HEK293 (cell line): Measurements from ENCODE around the gene DMPK.

Experiments used
- CTCF ChIA-PET: fragments of 350-600 bp; formaldehyde crosslinking; extraction: SDS; loops from one replicate; lab custom pipeline; 2021; ENCODE audit warnings: antibody characterized with exemption; lab: Yijun Ruan, JAX
- POLR2A ChIA-PET: fragments of 300-600 bp; formaldehyde crosslinking; extraction: SDS; loops from one replicate; lab custom pipeline; 2020; ENCODE audit warnings: antibody characterized with exemption, inconsistent platforms; lab: Yijun Ruan, JAX
- H3K27ac ChIP-seq: fragments of 200-500 bp; sonication (Bioruptor generic); 2 replicates; pipeline ENCODE4 v1.5.1; 2014; ENCODE audit warnings: low read depth, low read length, control low read depth, inconsistent platforms; ENCODE audit errors: extremely low read depth
- H3K36me3 ChIP-seq, 2 experiments: fragments of 200-500 bp in 1 of 2; sonication (Bioruptor generic) in 1 of 2; 1 replicate in 1 of 2; 2 replicates in 1 of 2; pipeline ENCODE4 v1.5.1; 2014 to 2017; ENCODE audit warnings: inconsistent platforms in 2 of 2, low read length in 2 of 2; ENCODE audit not compliant: control insufficient read depth in 2 of 2, insufficient read depth in 1 of 2
- H3K4me1 ChIP-seq: fragments of 200-500 bp; sonication (Bioruptor generic); 2 replicates; pipeline ENCODE4 v1.5.1; 2014; ENCODE audit warnings: mild to moderate bottlenecking, low read length, inconsistent platforms; ENCODE audit not compliant: control insufficient read depth, insufficient read depth
- H3K4me3 ChIP-seq: 2 replicates; pipeline ENCODE4 v1.5.1; 2011; ENCODE audit warnings: low read depth, mild to moderate bottlenecking, control low read depth, low read length, moderate library complexity
- H3K9me3 ChIP-seq: fragments of 200-500 bp; sonication (Bioruptor generic); 2 replicates; pipeline ENCODE4 v1.5.1; 2014; ENCODE audit warnings: low read depth, low read length, inconsistent platforms; ENCODE audit not compliant: control insufficient read depth, insufficient read depth
- HOXA7 ChIP-seq: sonication (generic); formaldehyde crosslinking; IDR thresholded peaks from 2 replicates; pipeline ENCODE4 v1.8.1; 2022; ENCODE audit warnings: missing genetic modification reagents, borderline replicate concordance
- MEIS1 ChIP-seq: sonication (generic); formaldehyde crosslinking; IDR thresholded peaks from 2 replicates; pipeline ENCODE4 v1.8.1; 2022; ENCODE audit warnings: missing genetic modification reagents, mild to moderate bottlenecking, borderline replicate concordance
- RBAK ChIP-seq: fragments of 450-650 bp; formaldehyde crosslinking; IDR thresholded peaks from 2 replicates; pipeline ENCODE4 v1.5.1; 2016; ENCODE audit warnings: missing biosample characterization, missing genetic modification characterization
- SCRT2 ChIP-seq: fragments of 450-650 bp; formaldehyde crosslinking; IDR thresholded peaks from 2 replicates; pipeline ENCODE4 v1.5.1; 2016; ENCODE audit warnings: missing biosample characterization, missing genetic modification characterization
- ZFP69B ChIP-seq: fragments of 450-650 bp; formaldehyde crosslinking; IDR thresholded peaks from 2 replicates; pipeline ENCODE4 v1.5.1; 2016; ENCODE audit warnings: missing biosample characterization, missing genetic modification characterization
- ZNF121 ChIP-seq: fragments of 450-650 bp; formaldehyde crosslinking; IDR thresholded peaks from 2 replicates; pipeline ENCODE4 v1.5.1; 2016; ENCODE audit warnings: missing biosample characterization, missing genetic modification characterization
- ZNF133 ChIP-seq: fragments of 450-650 bp; formaldehyde crosslinking; IDR thresholded peaks from 2 replicates; pipeline ENCODE4 v1.5.1; 2016; ENCODE audit warnings: missing biosample characterization, missing genetic modification characterization
- ZNF2 ChIP-seq: fragments of 450-650 bp; formaldehyde crosslinking; IDR thresholded peaks from 2 replicates; pipeline ENCODE4 v1.5.1; 2016; ENCODE audit warnings: missing biosample characterization, missing genetic modification characterization
- ZNF48 ChIP-seq: fragments of 450-650 bp; formaldehyde crosslinking; IDR thresholded peaks from 2 replicates; pipeline ENCODE4 v1.5.1; 2016; ENCODE audit warnings: missing biosample characterization, missing genetic modification characterization
- ZNF837 ChIP-seq: fragments of 450-650 bp; formaldehyde crosslinking; IDR thresholded peaks from 2 replicates; pipeline ENCODE4 v1.5.1; 2016; ENCODE audit warnings: missing biosample characterization, missing genetic modification characterization
- ZSCAN16 ChIP-seq: fragments of 450-650 bp; formaldehyde crosslinking; IDR thresholded peaks from 2 replicates; pipeline ENCODE4 v1.5.1; 2016; ENCODE audit warnings: missing biosample characterization, missing genetic modification characterization
- TF ChIP-seq, protein P1 (sequence below): fragments of 450-650 bp; formaldehyde crosslinking; IDR thresholded peaks from 2 replicates; pipeline ENCODE4 v1.5.1; 2016; ENCODE audit warnings: missing biosample characterization, missing genetic modification characterization
- TF ChIP-seq, protein P2 (sequence below): sonication (generic); formaldehyde crosslinking; IDR thresholded peaks from 2 replicates; pipeline ENCODE4 v1.8.1; 2022; ENCODE audit warnings: mild to moderate bottlenecking, moderate library complexity, missing genetic modification reagents
- TF ChIP-seq, protein P3 (sequence below): fragments of 450-650 bp; formaldehyde crosslinking; IDR thresholded peaks from 2 replicates; pipeline ENCODE4 v1.5.1; 2016; ENCODE audit warnings: missing biosample characterization, missing genetic modification characterization
- TF ChIP-seq, protein P4 (sequence below): fragments of 450-650 bp; formaldehyde crosslinking; IDR thresholded peaks from 2 replicates; pipeline ENCODE4 v1.5.1; 2017; ENCODE audit warnings: missing biosample characterization, missing genetic modification characterization

The DMPK gene

DNA sequence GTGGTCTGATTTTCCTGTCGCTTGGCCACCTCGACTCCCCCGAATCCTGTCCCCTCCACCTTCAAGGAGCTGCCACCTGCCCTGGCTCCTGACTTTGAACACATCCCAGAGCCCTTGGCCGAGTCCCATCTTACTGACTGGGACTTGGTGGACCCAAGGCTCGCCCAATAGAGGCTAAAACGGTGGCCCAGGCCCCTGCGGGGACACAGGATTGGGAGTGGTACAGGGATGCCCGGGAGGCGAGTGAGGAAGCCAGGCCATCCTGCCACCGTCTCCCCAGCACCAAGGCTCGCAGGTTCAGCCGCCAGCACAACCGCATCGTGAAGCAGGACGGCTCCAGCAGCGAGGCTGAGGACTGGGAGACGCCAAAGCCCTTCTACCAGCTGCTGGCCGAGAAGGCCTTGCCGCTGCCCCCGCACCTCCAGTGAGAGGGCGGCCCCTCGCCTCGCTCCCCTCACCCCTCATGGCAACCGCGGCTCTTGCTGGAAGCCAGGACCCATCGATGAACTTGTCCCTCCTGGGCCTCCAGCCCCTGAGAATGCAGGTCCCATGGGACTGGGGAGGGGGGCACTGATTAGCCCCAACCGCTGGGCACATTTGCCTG lies 18.5 kb downstream of the DMPK start (continued):
- TF ChIP-seq HOXA7 = no peak
- TF ChIP-seq, protein P1, sequence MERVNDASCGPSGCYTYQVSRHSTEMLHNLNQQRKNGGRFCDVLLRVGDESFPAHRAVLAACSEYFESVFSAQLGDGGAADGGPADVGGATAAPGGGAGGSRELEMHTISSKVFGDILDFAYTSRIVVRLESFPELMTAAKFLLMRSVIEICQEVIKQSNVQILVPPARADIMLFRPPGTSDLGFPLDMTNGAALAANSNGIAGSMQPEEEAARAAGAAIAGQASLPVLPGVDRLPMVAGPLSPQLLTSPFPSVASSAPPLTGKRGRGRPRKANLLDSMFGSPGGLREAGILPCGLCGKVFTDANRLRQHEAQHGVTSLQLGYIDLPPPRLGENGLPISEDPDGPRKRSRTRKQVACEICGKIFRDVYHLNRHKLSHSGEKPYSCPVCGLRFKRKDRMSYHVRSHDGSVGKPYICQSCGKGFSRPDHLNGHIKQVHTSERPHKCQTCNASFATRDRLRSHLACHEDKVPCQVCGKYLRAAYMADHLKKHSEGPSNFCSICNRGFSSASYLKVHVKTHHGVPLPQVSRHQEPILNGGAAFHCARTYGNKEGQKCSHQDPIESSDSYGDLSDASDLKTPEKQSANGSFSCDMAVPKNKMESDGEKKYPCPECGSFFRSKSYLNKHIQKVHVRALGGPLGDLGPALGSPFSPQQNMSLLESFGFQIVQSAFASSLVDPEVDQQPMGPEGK (tag by site-specific recombination) = peak; percentile 51; the same call in 1 of the 2 replicates
- no peak for TF ChIP-seq ZNF133 (tag by site-specific recombination)
- TF ChIP-seq ZNF2 (tag by site-specific recombination) = no peak
- TF ChIP-seq RBAK = no peak

DNA sequence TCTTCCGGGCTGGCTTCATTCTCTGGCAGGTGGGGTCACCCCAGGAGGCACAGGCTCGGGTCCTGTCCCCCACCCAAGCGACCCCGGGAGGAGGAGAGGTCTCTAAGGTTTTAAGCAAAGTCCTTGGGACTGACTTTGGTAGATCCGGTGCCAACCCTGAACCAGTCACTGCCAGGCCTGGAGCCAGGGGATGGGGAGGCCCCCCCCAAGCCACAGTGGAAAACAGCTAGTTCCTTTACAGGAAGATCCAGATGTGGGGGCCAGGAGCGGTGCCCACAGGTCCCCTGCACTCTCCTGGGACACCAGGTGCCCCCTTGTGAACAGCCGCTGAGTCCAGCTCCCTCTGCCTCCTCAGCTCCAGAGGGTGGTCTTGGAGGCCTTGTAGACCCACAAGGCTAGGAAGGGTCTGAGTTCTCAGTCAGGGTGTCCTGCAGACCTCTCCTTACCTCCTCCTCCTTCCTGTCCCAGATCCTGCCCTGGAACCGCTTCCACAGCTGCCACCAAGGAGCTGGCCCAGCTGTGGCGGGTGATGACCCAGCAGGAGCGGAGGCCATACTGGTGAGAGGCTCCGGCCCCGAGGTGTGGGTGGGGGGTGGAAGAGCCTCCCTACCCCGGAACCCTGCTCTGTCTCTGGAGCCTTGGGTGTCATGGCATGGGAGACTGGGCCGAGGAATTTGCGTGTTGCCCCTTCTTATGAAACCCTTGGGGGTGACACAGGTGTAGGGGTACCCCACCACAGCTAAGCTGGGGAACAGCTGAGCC lies 19.2 kb downstream of the DMPK start:
- Histone ChIP-seq H3K4me1 (peaks cover 19% of the 10 kb centered on the region), H3K27ac (no peak overlapping the region), H3K9me3 (no peaks in the 10 kb centered on the region), H3K36me3 (no peaks in the 10 kb centered on the region; a peak in 1 of 3 replicates), H3K4me3 (no peak overlapping the region)
- POLR2A ChIA-PET = interaction anchor here (0.5 to 1.4 kb wide), 3 partner anchors 36 to 71 kb away, joined by 3 to 6 read pairs (median 3); partner anchors contain the start of genes QPCTL and SNRPD2
- TF ChIP-seq, protein P2, sequence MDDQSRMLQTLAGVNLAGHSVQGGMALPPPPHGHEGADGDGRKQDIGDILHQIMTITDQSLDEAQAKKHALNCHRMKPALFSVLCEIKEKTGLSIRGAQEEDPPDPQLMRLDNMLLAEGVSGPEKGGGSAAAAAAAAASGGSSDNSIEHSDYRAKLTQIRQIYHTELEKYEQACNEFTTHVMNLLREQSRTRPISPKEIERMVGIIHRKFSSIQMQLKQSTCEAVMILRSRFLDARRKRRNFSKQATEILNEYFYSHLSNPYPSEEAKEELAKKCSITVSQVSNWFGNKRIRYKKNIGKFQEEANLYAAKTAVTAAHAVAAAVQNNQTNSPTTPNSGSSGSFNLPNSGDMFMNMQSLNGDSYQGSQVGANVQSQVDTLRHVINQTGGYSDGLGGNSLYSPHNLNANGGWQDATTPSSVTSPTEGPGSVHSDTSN (CRISPR knock-in tag) = no peak
- TF ChIP-seq ZNF837 (tag by site-specific recombination) (no peak), ZSCAN16 (tag by site-specific recombination) (no peak), ZNF121 (tag by site-specific recombination) (no peak), ZNF48 (tag by site-specific recombination) (no peak), MEIS1 (CRISPR knock-in tag) (no peak), ZFP69B (tag by site-specific recombination) (no peak)
- TF ChIP-seq, protein P3, sequence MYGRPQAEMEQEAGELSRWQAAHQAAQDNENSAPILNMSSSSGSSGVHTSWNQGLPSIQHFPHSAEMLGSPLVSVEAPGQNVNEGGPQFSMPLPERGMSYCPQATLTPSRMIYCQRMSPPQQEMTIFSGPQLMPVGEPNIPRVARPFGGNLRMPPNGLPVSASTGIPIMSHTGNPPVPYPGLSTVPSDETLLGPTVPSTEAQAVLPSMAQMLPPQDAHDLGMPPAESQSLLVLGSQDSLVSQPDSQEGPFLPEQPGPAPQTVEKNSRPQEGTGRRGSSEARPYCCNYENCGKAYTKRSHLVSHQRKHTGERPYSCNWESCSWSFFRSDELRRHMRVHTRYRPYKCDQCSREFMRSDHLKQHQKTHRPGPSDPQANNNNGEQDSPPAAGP (tag by site-specific recombination) = no peak
- CTCF ChIA-PET = interaction anchor here (0.5 to 1.7 kb wide), 6 partner anchors 67 to 766 kb away, joined by 3 to 5 read pairs (median 3); partner anchors contain the start of gene QPCTL

DNA sequence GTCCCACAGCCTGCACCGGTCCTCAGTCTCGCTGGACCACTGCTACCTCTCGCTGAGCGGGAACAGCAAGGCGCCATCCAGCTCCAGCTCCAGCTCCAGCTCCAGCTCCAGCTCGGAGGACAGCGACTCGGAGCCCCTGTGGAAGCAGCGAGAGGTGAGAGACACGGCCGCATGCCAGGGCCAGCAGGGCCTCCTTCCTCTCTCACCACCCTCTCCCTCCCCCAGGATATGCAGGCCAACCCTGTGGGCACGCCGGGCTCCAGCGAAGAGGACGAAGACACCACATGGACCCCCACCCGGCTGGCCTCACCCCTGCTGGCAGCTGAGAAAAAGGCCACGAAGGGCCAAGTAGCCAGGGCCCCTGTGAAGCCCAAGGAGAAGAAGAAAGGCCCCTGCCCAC lies 20.6 kb downstream of the DMPK start:
- TF ChIP-seq SCRT2 = no peak
- TF ChIP-seq, protein P4, sequence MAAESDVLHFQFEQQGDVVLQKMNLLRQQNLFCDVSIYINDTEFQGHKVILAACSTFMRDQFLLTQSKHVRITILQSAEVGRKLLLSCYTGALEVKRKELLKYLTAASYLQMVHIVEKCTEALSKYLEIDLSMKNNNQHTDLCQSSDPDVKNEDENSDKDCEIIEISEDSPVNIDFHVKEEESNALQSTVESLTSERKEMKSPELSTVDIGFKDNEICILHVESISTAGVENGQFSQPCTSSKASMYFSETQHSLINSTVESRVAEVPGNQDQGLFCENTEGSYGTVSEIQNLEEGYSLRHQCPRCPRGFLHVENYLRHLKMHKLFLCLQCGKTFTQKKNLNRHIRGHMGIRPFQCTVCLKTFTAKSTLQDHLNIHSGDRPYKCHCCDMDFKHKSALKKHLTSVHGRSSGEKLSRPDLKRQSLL = peak; percentile 86
- TF ChIP-seq, all 188 proteins: peak for 1
- Histone ChIP-seq H3K36me3 (no peaks in the 10 kb centered on the region; a peak in 1 of 3 replicates), H3K9me3 (no peaks in the 10 kb centered on the region), H3K4me3 (no peak overlapping the region), H3K4me1 (peaks cover 16% of the 10 kb centered on the region), H3K27ac (no peak overlapping the region)
- ChIA-PET POLR2A (interaction anchor here (1.3 kb wide), 2 partner anchors 31 to 70 kb away, joined by 3 to 4 read pairs; partner anchors contain the start of genes FBXO46, QPCTL and SNRPD2), CTCF (interaction anchor here (0.5 to 0.7 kb wide), 2 partner anchors 246 to 283 kb away, joined by 4 read pairs; no protein-coding TSS in a partner anchor)
